Measurements from ENCODE around the gene PLA2G4B.

DNA sequence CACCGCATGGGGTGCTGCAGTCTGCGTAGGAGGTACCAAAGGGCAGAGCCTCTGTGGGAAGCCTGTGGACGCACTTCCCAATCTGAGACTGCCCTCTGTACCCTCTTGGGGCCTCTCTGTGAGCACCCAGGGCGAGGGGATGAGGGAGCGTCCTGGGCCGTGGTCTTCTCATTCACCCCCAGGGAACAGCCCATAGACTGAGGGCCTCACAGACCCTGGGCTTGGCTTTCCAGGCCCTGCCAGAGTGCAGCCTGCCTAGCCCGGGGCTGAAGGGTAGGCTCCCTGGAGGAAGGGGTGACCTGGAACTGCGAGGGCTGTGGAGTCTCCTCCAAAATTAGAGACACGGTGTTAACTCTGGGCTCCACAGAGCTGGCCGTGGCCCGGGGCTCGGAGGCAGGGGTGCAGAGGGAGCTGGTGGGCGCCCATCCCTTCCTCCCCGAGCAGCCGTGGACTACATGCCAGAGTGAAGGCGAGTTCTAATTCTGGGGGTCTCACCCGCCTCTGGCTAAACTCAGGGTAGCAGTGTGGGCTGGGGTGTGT, 55.7 kb downstream of the PLA2G4B start:
- TF ChIP-seq TCF7 (CRISPR knock-in tag; IDR thresholded peaks at IDR 0.05; ENCODE audit: low read depth) (no peak), TP53 (CRISPR knock-in tag; IDR thresholded peaks at IDR 0.05) (no peak), HMGA2 (CRISPR knock-in tag; IDR thresholded peaks at IDR 0.05) (no peak)
- TF ChIP-seq, protein P1, sequence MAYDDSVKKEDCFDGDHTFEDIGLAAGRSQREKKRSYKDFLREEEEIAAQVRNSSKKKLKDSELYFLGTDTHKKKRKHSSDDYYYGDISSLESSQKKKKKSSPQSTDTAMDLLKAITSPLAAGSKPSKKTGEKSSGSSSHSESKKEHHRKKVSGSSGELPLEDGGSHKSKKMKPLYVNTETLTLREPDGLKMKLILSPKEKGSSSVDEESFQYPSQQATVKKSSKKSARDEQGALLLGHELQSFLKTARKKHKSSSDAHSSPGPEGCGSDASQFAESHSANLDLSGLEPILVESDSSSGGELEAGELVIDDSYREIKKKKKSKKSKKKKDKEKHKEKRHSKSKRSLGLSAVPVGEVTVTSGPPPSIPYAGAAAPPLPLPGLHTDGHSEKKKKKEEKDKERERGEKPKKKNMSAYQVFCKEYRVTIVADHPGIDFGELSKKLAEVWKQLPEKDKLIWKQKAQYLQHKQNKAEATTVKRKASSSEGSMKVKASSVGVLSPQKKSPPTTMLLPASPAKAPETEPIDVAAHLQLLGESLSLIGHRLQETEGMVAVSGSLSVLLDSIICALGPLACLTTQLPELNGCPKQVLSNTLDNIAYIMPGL (CRISPR knock-in tag; IDR thresholded peaks at IDR 0.05) = no peak
- TF ChIP-seq, protein P2, sequence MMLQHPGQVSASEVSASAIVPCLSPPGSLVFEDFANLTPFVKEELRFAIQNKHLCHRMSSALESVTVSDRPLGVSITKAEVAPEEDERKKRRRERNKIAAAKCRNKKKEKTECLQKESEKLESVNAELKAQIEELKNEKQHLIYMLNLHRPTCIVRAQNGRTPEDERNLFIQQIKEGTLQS (CRISPR knock-in tag; conservative IDR thresholded peaks at IDR 0.05) = no peak
- TF ChIP-seq, protein P3, sequence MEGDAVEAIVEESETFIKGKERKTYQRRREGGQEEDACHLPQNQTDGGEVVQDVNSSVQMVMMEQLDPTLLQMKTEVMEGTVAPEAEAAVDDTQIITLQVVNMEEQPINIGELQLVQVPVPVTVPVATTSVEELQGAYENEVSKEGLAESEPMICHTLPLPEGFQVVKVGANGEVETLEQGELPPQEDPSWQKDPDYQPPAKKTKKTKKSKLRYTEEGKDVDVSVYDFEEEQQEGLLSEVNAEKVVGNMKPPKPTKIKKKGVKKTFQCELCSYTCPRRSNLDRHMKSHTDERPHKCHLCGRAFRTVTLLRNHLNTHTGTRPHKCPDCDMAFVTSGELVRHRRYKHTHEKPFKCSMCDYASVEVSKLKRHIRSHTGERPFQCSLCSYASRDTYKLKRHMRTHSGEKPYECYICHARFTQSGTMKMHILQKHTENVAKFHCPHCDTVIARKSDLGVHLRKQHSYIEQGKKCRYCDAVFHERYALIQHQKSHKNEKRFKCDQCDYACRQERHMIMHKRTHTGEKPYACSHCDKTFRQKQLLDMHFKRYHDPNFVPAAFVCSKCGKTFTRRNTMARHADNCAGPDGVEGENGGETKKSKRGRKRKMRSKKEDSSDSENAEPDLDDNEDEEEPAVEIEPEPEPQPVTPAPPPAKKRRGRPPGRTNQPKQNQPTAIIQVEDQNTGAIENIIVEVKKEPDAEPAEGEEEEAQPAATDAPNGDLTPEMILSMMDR (IDR thresholded peaks at IDR 0.05) = no peak
